Parathyroid adenoma (tissue), 2 donors: ENCODE data around the gene SERPINA3.
"Not testable (repeated sequence)": the region's sequence is repeated elsewhere in the genome, so short reads cannot be mapped to it uniquely, and the experiment has no call there.

Source experiments
- H2AFZ ChIP-seq: fragments of 300-600 bp; sonication (generic); one replicate; pipeline ENCODE4 v1.7.0; 2017; ENCODE audit warnings: antibody characterized with exemption, mild to moderate bottlenecking
- H3K27ac ChIP-seq: fragments of 300-600 bp; sonication (generic); one replicate; pipeline ENCODE4 v1.7.0; 2017
- H3K27me3 ChIP-seq: fragments of 300-600 bp; sonication (generic); one replicate; pipeline ENCODE4 v1.7.0; 2017; ENCODE audit warnings: low read length; ENCODE audit not compliant: control insufficient read depth, insufficient read depth
- H3K36me3 ChIP-seq: fragments of 300-600 bp; sonication (generic); one replicate; pipeline ENCODE4 v1.7.0; 2017; ENCODE audit warnings: low read length; ENCODE audit not compliant: control insufficient read depth, insufficient read depth
- H3K4me1 ChIP-seq: fragments of 300-600 bp; sonication (generic); one replicate; pipeline ENCODE4 v1.7.0; 2017; ENCODE audit warnings: control low read depth
- H3K4me2 ChIP-seq: fragments of 300-600 bp; sonication (generic); one replicate; pipeline ENCODE4 v1.7.0; 2017; ENCODE audit warnings: low read length
- H3K4me3 ChIP-seq: fragments of 300-600 bp; sonication (generic); one replicate; pipeline ENCODE4 v1.7.0; 2017; ENCODE audit warnings: low read depth, low read length
- H3K79me2 ChIP-seq: fragments of 300-600 bp; sonication (generic); one replicate; pipeline ENCODE4 v1.7.0; 2017; ENCODE audit warnings: control low read depth
- H3K9ac ChIP-seq: fragments of 300-600 bp; sonication (generic); one replicate; pipeline ENCODE4 v1.7.0; 2017; ENCODE audit warnings: mild to moderate bottlenecking
- H3K9me3 ChIP-seq: fragments of 300-600 bp; sonication (generic); one replicate; pipeline ENCODE4 v1.7.0; 2017; ENCODE audit warnings: low read length; ENCODE audit not compliant: control insufficient read depth
- TF ChIP-seq, protein P1 (sequence below): fragments of 300-600 bp; sonication (generic); IDR thresholded peaks from one replicate; pipeline ENCODE4 v1.7.0; 2017; ENCODE audit warnings: antibody characterized with exemption, mild to moderate bottlenecking
- donor health status: primary hyperparathyroidism.

SERPINA3 gene

DNA sequence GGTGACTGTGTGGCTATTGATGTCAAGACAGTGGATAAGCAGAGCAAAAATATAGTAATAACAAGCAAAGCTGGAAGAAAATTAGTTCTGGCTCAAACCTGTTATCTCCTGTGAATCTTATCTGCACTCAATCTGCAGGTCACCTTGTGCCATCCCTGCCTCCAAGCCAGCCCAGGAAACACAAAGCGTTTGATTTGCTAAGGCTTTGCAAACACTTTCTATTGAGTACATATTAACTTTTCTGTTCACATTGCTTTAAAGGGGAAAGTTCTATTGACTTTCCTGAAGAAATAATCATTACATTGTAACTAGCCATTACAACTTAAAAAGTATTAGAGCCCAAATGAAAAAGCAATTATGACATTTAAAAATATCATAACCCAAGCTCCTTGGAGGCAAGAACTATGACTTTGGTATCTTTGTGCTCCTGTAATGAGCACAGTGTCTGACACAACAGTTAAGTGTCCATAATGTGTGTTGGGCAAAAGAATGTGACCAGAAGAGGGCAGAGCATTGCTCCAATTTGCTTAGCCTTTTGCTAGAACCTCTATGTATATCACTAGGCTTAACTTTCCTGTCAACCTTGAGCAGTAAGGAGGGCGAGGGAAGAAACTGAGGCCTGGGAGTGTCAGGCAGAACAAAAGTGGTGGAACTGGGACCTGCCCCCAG is 24.7 kb downstream of the SERPINA3 start:
- Histone ChIP-seq H3K27me3 (no peaks in the 10 kb centered on the region), H3K27ac (no peak overlapping the region), H3K9me3 (no peaks in the 10 kb centered on the region), H2AFZ (no peak overlapping the region), H3K79me2 (no peaks in the 10 kb centered on the region), H3K36me3 (no peaks in the 10 kb centered on the region), H3K4me3 (no peak overlapping the region), H3K9ac (no peak overlapping the region), H3K4me2 (peak overlapping the region; percentile 43), H3K4me1 (peaks cover 12% of the 10 kb centered on the region)
- TF ChIP-seq, protein P1, sequence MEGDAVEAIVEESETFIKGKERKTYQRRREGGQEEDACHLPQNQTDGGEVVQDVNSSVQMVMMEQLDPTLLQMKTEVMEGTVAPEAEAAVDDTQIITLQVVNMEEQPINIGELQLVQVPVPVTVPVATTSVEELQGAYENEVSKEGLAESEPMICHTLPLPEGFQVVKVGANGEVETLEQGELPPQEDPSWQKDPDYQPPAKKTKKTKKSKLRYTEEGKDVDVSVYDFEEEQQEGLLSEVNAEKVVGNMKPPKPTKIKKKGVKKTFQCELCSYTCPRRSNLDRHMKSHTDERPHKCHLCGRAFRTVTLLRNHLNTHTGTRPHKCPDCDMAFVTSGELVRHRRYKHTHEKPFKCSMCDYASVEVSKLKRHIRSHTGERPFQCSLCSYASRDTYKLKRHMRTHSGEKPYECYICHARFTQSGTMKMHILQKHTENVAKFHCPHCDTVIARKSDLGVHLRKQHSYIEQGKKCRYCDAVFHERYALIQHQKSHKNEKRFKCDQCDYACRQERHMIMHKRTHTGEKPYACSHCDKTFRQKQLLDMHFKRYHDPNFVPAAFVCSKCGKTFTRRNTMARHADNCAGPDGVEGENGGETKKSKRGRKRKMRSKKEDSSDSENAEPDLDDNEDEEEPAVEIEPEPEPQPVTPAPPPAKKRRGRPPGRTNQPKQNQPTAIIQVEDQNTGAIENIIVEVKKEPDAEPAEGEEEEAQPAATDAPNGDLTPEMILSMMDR, result no peak

- H3K4me3 ChIP-seq, H3K36me3 ChIP-seq, H3K4me2 ChIP-seq, H2AFZ ChIP-seq, H3K9me3 ChIP-seq, H3K27me3 ChIP-seq, H3K27ac ChIP-seq, H3K79me2 ChIP-seq, H3K9ac ChIP-seq: not testable (repeated sequence)
- H3K4me1 ChIP-seq, result peaks cover 12% of the 10 kb centered on the region
Observed at GRCh38 chr14:94637814-94638213, 25.6 kb downstream of the SERPINA3 start.

DNA sequence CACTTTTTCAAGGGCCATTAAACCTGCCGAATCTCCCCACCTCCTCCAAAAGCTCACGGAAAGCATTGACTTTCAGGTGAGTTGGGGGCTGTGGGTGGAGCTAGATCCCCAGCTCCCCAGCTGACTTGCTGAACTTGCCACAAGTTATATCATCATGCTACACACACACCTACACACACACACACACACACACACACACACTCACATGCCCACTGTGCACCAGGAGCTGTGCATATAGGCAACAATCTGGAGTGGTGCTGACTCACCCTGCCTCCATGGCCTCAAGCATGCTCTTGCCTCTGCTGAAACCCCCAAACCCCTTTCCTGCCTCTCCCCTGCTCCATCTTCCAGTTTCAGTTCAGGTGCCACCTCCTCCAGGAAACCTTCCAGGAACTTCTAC is 26.1 kb downstream of the SERPINA3 start:
- H2AFZ ChIP-seq, result no peak overlapping the region

GRCh38 chr14:94638961-94639817 is 27.0 kb downstream of the SERPINA3 start:
- Histone ChIP-seq H3K27me3 (no peaks in the 10 kb centered on the region), H3K9me3 (no peaks in the 10 kb centered on the region), H3K4me3 (no peak overlapping the region), H2AFZ (no peak overlapping the region), H3K27ac (no peak overlapping the region), H3K36me3 (no peaks in the 10 kb centered on the region), H3K9ac (no peak overlapping the region), H3K4me1 (peaks cover 12% of the 10 kb centered on the region), H3K79me2 (no peaks in the 10 kb centered on the region), H3K4me2 (no peak overlapping the region)
- TF ChIP-seq, protein P1, result no peak

More for the DNA sequence above, 26.1 kb downstream of the SERPINA3 start:
- H3K27ac ChIP-seq, result no peak overlapping the region
- H3K79me2 ChIP-seq, result no peaks in the 10 kb centered on the region
- no peaks in the 10 kb centered on the region for H3K36me3 ChIP-seq
- H3K4me2 ChIP-seq, result no peak overlapping the region
- no peak overlapping the region for H3K9ac ChIP-seq
- H3K27me3 ChIP-seq, result no peaks in the 10 kb centered on the region
- no peaks in the 10 kb centered on the region for H3K9me3 ChIP-seq
- peaks cover 12% of the 10 kb centered on the region for H3K4me1 ChIP-seq
- H3K4me3 ChIP-seq, result no peak overlapping the region
- TF ChIP-seq, protein P1, result no peak

- Histone ChIP-seq H3K4me1 (peaks cover 1% of the 10 kb centered on the region), H3K79me2 (no peaks in the 10 kb centered on the region), H3K9me3 (no peaks in the 10 kb centered on the region), H3K27ac (no peak overlapping the region), H3K4me2 (no peak overlapping the region), H3K36me3 (no peaks in the 10 kb centered on the region), H3K27me3 (no peaks in the 10 kb centered on the region), H3K4me3 (no peak overlapping the region), H2AFZ (no peak overlapping the region), H3K9ac (no peak overlapping the region)
- TF ChIP-seq, protein P1, result no peak
Observed at GRCh38 chr14:94640721-94641631, 28.8 kb downstream of the SERPINA3 start.
